ENCODE results near the gene ZNF511. TPM values are rescaled to one million over a fixed set of nuclear protein-coding genes. Genes with fewer than 3 reads are reported as not detected.

Gene ZNF511
- total RNA-seq, 1 experiment from 2014 or later: 89.4 TPM

GRCh38 chr10:133276100-133276434 lies 32.6 kb upstream of the ZNF511 start:
- no peak overlapping the region for H3K4ac ChIP-seq (ENCODE audit: low read depth, low read length)
- H2AFZ ChIP-seq (ENCODE audit: low read length): no peak overlapping the region
- H3K27ac ChIP-seq (ENCODE audit: insufficient read length, low read depth, low read length): no peak overlapping the region
- H3K4me2 ChIP-seq (ENCODE audit: insufficient read depth, insufficient read length, low read length): peak overlapping the region; percentile 37
- no peaks in the 10 kb centered on the region for H3K4me1 ChIP-seq (ENCODE audit: insufficient read depth, low read length)
- H3K79me2 ChIP-seq (ENCODE audit: insufficient read depth, low read length): no peaks in the 10 kb centered on the region
- no peak overlapping the region for H4K5ac ChIP-seq (ENCODE audit: insufficient read length, low read depth, low read length)
- H3T11ph ChIP-seq (ENCODE audit: low read length): no peak overlapping the region
- H3K4me1 Mint-ChIP-seq: peaks cover 3 to 7% of the 10 kb centered on the region in 2 experiments; a peak in 3 of 4 replicates
- no peak overlapping the region for H3K27ac Mint-ChIP-seq
- H3K14ac ChIP-seq (ENCODE audit: insufficient read depth, low read length): no peak overlapping the region
- peaks cover 0 to 11% (median 0%) of the 10 kb centered on the region in 3 experiments; a peak in 2 of 7 replicates for H3K36me3 Mint-ChIP-seq (ENCODE audit: insufficient read depth in 1 of 3, low read depth in 3 of 3)
- TF ChIP-seq CTCF (conservative IDR thresholded peaks at IDR 0.05): no peak
- no peak overlapping the region for H2AK5ac ChIP-seq (ENCODE audit: insufficient read length, low read length)
- no peak overlapping the region for H2BK5ac ChIP-seq (ENCODE audit: insufficient read length, low read length)
- no peaks in the 10 kb centered on the region for H3K79me1 ChIP-seq (ENCODE audit: insufficient read depth, low read depth, low read length, poor library complexity, severe bottlenecking)
- H3K4me3 Mint-ChIP-seq: peak overlapping the region; percentile 48 to 67
- H2BK20ac ChIP-seq (ENCODE audit: low read depth, low read length, poor library complexity, severe bottlenecking): no peak overlapping the region
- no peak overlapping the region for H2BK120ac ChIP-seq (ENCODE audit: low read depth, low read length, poor library complexity, severe bottlenecking)
- H3K23ac ChIP-seq (ENCODE audit: insufficient read length, low read depth, low read length): no peak overlapping the region
- H3K9me3 Mint-ChIP-seq: no peaks in the 10 kb centered on the region
- no peaks in the 10 kb centered on the region for H3K9me3 ChIP-seq (ENCODE audit: control insufficient read depth, low read depth, low read length)
- H2BK15ac ChIP-seq (ENCODE audit: low read depth, low read length): no peak overlapping the region
- H3K18ac ChIP-seq (ENCODE audit: insufficient read length, low read depth, low read length): no peak overlapping the region
- H3K27me3 ChIP-seq (ENCODE audit: insufficient read depth, low read length): no peaks in the 10 kb centered on the region; the same call in 1 of the 2 replicates
- no peaks in the 10 kb centered on the region for H4K20me1 ChIP-seq (ENCODE audit: control insufficient read depth, insufficient read depth, insufficient read length)
- no peak overlapping the region for H3K56ac ChIP-seq (ENCODE audit: insufficient read length, low read depth, low read length)
- H3K27me3 Mint-ChIP-seq (ENCODE audit: low read depth): peaks cover 11% of the 10 kb centered on the region
- no peak for DNase-seq
- H3K9ac ChIP-seq (ENCODE audit: extremely low read depth, insufficient read length, low read length): no peak overlapping the region
- no peak overlapping the region for H4K8ac ChIP-seq (replicated peaks; ENCODE audit: insufficient read length, low read depth, low read length)
- H3K23me2 ChIP-seq (ENCODE audit: insufficient read length, low read depth, low read length, poor library complexity, severe bottlenecking): peaks cover 7% of the 10 kb centered on the region
- no CpG with 5 or more reads among the region's 6 CpGs for WGBS (ENCODE audit: extremely low coverage, insufficient read length, low lambda C conversion rate)
- H4K91ac ChIP-seq (ENCODE audit: insufficient read length, low read depth, low read length): no peak overlapping the region
- no peak overlapping the region for H2BK12ac ChIP-seq (ENCODE audit: insufficient read length, low read depth, low read length)
